Fibroblast of skin of right quadriceps (primary cell): Measurements from ENCODE around the gene MFAP5.
"Not testable (repeated sequence)": the region's sequence is repeated elsewhere in the genome, so short reads cannot be mapped to it uniquely, and the experiment has no call there.

ENCODE experiments used
- DNase-seq: peaks from one replicate; pipeline ENCODE4 v3.0.0-alpha.2; 2013

The MFAP5 gene

DNA sequence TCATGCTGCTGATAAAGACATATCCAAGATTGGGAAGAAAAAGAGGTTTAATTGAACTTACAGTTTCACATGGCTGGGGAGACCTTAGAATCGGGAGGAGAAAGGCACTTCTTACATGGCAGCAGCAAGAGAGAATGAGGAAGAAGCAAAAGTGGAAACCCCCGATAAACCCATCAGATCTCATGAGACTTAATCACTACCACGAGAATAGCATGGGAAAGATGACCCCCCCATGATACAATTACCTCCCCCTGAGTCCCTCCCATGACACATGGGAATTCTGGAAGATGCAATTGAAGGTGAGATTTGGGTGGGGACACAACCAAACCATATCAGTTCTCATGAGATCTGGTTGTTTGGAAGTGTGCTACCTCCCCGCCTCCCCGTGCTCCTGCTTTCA, 9.8 kb upstream of the MFAP5 start:
- no peak for DNase-seq

DNA sequence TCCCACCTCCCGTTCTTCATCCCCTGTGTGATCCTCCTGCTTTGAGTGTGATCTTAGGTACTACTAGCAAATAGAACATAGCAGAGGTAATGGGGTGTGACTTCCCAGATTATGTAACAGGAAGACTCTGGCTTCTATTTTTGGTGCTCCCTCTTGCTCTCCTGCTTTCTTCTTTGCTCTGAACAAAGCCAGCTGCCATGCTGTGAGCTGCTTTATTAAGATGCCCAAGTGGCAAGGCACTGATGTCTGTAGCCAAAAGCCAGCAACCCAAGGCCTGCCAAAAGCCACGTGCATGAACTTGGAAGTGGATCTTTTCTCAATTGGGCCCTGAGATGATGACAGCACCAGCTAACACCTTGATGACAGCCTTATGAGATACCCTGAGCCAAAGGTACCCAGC, 5.8 kb upstream of the MFAP5 start:
- no peak for DNase-seq

DNA sequence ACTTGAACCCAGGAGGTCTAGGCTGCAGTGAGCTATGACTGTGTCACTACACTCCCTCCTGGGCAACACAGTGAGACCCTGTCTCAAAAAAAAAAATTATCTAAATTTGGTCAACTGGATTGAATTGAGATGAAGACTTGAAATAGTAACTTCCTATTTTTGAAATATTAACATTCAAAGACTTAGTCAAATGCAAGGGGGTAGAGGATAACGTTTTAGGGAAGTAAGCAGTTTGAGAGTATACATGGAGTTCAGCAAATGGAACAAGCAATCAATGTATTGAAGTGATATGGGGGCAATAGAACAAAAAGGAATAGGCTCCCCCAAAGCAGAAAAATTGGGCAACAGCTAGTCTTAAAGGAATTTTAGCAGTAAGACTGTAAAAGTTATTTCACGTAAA, 4.6 kb upstream of the MFAP5 start:
- DNase-seq, result no peak

DNA sequence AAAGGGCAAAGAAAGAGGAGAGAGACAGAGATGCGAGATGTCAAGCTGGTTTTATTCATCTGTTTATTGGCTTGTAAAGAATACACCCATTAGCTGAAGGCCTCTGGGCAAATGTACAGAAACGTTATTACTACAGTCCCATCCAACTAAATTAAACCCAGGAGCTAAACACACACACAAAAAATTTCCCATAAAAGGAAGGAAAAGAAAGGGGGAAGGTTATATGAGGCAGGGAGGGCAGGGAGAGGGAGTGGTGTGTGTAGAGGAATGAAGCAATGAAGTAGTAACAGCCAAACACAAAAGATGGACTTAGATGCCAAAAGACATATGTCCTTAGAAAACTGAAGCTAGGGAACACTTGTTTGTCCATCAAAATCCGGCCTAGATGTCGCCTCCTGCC, 3.1 kb upstream of the MFAP5 start:
- peak; percentile 58 for DNase-seq

DNA sequence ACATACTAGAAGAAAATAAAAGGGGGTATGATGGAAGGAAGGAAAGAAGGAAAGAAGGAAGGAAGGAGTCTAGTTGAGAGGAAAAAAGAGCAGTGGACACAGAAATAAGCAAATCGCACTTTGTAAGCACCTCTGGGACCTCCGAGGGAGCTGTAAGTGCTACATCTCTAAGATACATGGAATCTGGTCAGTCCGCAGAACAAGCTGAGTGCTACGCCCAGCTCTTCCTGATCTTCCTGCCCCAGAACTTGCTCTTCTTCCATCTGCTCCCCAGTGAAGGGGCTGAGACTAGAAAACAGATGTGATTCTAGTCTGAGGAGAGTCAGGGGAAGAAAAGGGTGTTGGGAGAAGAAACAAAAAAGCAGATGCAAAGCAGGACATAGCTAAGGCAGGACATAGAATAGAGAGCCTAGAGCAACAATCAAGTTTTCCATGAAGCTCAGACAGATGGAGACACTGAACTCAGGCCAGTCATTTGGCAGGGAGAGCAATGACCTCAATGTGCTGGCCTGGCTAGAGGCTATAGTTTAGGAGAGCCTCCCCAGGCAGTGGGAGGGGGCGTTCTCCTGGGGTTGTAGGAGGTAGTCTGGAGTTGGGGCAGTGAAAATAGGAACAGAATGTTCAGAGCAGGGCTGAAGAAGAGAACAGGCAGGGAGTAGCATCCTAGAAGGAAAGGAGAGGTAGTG, 1.7 kb upstream of the MFAP5 start:
- no peak for DNase-seq

DNA sequence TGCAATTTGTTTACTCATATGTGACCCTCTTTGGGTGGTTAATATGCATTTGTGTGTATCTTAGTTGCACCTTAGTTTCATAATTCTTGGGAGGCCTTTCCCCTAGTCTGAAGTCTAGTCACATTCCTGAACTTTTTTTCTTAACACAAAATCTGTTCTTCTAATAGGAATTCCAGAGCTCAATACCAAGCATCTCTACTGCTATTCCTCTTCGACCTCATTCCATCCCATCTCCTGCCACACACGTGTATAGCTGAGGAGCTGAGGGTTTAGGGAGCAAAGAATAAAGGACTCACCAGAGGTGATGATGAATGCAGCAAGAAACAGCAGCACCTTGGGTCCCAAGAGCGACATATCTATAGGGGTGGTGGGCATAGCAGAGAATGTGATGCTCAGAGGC, 875 bp downstream of the MFAP5 start:
- DNase-seq, result no peak

DNA sequence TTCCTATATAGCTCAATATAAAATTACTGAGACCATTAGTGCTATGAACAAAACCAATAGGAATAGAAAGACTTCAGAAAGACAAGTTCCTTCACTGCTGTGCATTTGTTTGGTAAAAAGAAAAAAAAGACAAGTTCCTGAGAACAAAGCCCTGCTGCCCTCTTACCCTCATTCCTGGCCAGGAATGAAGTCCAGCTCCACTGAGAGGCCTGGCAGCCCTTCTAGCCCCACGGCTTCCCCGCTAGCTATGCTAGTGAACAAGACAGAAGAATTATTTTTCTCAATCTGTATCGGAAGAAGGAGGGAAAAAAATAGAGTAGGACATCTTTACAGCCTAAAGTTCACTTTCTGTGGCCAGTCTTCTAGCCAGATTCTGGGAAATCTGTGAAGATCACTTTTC, 1.6 kb downstream of the MFAP5 start:
- DNase-seq, result no peak

DNA sequence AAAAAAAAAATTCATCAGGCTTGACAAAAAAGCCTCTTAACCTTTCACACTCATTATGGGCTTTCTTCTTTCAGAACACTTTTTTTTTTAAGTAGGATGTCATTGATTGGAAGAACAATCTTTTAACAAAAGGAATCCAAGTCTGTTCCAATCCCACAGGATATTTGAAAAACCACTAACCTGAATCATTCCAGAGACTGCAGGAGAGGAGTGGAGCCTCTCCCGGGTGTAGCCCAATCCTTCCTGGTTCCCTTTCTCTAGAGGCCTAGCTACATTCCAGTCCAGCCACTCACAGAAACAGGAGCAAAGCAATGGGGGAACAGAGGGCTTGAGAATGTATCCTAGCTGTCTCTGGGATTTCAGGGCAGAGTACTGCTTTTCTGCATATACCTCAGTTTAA, 4.3 kb downstream of the MFAP5 start:
- peak; percentile 93 for DNase-seq

DNA sequence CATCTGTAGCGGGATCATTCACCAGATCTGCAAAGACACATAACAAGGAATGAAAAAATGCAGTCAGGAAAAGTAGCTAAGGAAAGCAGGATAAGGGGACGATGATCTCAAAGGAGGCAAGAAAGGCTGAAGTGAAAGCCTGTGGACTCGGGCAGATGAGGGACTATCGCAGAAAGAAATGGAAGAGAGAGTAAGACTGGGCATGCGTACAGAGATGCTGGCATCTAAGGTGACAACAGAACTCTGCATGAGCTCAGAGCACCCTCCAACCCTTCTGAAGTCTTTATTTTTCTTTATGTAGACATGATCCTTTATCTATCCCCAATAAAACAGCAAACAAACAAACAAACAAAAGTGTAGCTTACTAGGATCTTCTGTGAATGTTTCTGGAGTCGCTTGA, 7.2 kb downstream of the MFAP5 start:
- no peak for DNase-seq

DNA sequence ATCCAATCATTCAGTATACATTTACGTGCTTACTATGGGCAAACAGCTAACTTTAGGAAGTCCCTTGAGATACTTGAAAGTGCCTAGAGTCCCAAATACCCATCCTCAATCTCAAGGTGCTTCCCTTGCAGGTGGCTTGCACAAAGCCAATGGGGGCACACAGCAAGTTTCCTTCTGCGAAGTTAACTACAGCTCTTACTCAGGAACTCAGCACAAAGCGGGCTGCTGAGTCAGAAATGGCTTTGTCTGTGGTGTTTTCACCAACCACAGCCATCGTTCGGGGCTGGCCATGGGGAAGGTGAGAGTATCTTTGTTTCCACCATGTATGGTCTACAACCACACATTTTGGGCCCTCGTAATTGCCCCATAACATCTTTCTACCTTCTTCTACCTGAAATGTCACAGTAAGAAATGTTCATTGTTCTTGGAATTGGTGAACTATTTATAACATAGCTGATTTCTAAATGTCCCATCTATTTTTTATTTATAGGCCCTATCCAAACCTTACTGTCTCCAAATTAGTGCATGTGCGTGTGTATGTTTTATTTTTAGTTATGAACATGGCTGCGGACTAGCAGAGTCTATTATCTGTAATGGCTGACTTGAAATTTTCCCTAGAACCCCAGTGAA, 13.9 kb downstream of the MFAP5 start:
- DNase-seq, result no peak

DNA sequence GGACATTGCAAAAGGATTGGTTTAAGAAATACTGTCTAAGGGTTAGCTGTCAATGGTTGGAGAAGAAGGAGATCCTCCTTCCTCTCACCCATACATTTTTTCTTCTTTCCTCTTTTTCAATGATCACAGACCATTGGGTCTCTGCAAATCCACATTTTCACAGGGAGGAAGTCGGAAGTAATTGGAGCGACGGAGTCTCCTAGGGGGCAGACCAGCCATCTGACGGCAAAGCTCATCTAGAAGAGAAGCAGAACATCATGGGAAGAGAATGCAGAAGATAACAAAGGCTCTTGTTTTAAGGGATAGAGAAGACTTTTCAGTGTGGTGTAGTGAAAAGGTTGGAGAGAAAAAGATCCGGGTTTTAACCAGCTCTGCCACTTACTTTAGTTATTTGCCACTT, 14.7 kb downstream of the MFAP5 start:
- no peak for DNase-seq

DNA sequence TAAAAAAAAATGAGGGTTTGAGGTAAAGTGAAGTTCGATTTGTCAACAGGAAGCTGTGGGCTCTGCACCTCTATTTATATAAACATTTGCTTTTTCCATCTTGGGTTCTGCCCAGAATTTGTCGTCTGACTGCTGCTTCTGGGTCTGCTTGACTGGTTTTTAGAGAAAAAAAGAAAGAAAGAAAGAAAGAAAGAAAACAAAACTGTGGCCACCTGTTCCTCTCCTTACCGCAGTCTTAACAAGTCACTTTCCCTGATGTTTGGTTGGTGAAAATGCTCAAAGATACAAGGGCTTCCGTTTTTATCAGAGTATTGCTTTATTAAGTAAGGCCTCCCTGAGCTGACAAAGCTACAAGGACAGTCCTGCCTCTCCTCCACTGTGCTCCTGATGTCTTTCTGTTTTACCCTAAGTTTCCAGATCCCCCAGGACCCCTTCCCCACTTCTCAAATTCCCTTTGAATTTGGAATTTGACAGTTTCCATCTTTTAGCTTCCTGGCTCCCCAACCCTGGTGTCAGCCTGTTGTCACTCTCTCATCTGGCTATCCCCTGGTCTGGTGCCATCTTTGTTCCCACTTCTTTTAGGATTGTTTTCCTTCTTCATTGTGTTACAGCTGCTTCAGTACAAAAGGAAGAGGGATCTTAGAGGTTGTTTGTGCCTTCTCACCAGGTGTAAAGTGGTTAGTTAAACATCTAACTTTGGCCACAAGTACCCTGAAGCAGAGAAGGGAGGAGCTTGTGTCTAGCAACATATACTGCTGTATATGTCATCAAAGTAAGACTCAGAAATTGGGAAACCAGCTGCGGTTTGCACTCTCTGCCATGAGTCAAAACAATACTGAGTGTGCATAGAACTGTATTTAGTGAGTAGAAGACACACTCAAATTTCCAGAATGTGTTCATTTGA, 18.0 kb downstream of the MFAP5 start:
- no peak for DNase-seq

DNA sequence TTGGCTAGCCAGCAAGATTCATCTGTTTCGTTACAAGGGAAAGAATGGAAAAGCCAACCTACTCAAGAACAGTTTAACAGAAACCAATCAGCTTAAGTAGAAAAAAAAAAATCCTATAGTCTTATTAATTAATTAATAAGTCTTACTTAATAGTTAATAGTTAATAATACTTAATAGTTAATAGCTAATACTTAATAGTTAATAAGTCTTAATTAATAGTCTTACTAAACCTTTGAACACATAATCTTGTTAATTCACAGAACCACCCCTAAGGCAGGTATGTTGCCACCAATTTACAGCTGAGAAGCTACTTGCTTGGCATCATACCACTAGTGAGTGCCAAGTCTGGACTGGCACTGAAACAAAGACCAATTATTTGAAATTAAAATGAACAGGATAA, 19.9 kb downstream of the MFAP5 start:
- DNase-seq, result no peak

DNA sequence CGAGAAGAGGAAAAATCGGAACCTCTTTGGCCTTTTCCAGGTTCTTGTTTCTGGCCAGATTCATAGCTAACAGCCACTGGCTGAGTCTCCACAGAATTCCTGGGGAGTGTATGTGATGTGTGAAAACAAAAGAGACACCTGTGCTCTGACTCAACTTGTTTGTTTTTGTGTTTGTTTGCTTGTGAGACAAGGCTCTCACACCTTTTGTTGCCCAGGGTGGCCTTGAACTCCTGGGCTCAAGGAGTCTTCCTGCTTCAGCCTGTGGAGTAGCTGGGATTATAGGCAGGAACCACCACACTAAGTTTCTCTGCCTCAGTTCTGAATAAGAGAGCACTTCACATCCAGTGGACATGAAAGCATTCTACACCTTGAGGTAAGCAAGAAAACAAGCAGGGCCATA, 22.7 kb downstream of the MFAP5 start:
- no peak for DNase-seq

DNA sequence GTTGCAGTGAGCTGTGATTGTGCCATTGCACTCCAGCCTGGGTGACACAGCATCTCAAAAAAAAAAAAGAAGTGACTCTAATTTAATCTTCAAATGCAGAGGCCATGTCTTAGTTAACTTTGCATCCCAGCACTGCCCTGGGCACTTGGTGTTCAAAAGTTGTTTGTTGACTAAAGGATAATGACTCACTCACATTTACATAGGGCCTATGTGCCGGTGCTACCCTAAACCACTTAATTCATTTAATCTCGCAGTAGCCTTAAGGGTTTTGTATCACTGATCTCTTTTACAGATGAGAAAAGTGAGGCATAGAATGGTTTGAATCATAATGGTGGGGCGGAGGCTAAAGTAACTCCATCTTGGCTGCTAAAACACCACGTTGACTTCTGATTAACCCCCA, 23.7 kb downstream of the MFAP5 start:
- DNase-seq, result no peak

DNA sequence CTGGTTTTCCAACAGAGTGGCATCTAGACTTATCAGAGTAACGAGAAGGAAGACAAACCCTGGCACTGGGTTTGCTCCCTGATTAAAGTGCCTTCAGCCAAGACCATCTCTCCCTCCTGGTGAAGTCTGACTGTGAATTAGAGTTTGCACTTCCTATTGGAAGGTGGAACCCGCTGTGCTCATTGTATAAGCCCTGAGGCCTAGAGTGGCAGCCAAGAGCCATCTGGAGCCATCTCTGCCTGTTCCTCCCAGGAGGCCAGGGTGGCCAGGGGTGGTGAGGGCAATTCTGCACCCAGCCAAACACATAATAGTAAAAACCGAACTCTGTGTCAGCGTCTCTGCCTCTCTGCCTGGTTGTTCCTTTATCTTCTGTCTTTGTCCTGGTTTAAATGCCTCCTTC, 25.0 kb downstream of the MFAP5 start:
- DNase-seq, result no peak

DNA sequence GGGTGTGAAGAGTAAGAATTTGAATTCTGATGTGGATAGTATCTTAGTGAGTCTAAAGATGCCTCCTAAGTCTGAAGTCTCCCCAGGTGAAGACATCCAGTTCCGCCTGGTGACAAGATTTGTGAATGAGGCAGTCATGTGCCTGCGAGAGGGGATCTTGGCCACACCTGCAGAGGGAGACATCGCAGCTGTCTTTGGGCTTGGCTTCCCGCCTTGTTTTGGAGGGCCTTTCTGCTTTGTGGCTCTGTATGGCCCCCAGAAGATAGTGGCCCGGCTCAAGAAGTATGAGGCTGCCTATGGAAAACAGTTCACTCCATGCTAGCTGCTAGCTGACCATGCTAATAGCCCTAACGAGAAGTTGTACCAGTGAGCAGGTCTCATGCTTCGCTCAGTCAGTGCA, 25.4 kb downstream of the MFAP5 start:
- no peak for DNase-seq

DNA sequence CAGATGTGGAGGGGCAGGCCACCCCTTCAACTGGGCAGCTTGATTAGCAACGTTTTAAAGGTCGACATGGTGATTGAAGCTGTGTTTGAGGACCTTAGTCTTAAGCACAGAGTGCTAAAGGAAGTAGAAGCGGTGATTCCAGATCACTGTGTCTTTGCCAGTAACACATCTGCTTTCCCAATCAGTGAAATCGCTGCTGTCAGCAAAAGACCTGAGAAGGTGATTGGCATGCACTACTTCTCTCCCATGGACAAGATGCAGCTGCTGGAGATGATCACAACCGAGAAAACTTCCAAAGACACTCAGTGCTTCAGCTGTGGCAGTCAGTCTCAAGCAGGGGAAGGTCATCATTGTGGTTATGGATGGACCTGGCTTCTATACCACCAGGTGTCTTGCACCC, 26.0 kb downstream of the MFAP5 start:
- DNase-seq, result no peak

DNA sequence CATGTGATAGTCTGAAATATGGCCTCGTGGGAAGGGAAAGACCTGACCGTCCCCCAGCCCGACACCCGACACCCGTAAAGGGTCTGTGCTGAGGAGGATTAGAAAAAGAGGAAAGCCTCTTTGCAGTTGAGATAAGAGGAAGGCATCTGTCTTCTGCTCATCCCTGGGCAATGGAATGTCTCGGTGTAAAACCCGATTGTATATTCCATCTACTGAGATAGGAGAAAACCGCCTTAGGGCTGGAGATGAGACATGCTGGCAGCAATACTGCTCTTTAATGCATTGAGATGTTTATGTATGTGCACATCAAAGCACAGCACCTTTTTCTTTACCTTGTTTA, 26.6 kb downstream of the MFAP5 start:
- not testable (repeated sequence) for DNase-seq

DNA sequence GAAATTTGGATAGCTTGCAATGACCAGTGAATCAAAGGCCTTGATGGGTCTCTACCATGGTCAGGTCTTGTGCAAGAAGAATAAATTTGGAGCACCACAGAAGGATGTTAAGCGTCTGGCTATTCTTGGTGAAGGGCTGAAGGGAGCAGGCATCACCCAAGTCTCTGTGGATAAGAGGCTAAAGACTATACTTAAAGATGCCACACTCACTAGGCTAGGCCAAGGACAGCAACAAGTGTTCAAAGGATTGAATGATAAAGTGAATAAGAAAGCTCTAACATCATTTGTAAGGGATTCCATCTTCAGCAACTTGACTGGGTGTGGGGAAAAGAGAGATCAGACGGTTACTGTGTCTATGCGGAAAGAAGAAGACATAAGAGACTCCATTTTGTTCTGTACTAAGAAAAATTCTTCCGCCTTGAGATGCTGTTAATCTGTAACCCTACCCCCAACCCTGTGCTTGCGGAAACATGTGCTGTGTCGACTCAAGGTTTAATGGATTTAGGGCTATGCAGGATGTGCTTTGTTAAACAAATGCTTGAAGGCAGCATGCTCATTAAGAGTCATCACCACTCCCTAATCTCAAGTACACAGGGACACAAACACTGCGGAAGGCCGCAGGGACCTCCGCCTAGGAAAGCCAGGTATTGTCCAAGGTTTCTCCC, 27.2 kb downstream of the MFAP5 start:
- not testable (repeated sequence) for DNase-seq

DNA sequence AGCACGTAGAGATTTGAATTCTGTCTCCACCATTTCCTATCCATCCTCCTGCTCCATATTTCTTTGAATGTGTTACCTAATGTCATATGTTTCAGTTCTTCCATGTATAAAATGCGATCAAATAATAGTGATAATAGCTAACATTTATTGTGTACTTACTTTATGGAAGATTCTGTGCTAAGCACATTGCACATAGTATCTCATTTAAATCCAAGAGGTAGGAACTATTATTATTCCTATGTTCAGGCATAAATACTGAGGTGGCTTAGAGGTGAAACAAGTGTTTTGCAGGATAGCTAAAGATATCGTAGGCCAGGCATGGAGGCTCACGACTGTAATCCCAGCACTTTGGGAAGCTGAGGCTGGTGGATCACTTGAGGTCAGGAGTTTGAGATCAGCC, 32.5 kb downstream of the MFAP5 start:
- DNase-seq, result no peak

DNA sequence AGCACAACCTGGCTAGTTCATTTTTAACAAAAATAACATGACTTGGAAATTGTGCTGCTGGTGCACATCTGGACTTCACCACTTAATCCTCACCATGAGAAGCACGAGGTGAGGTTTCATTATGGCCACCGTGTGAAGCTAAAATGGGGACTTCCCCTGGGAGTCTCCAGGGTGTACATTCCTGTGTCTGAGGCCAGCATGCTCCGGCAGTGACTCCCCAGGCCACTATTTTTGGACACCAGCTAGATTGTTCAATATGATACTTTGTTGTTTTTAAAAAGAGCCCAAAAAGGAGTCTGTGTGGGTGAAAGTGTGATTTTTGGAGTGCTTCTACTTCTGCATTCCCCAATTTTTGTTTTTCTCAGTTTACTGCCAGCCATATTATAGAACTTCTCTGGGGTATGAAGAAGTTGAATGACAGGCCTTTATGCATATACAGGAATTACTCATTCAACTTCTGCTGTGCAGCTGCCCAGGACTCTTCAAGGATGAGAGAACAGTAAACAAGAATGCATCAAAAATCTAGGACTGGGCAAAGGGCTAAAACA, 33.1 kb downstream of the MFAP5 start:
- peak; percentile 17 for DNase-seq

DNA sequence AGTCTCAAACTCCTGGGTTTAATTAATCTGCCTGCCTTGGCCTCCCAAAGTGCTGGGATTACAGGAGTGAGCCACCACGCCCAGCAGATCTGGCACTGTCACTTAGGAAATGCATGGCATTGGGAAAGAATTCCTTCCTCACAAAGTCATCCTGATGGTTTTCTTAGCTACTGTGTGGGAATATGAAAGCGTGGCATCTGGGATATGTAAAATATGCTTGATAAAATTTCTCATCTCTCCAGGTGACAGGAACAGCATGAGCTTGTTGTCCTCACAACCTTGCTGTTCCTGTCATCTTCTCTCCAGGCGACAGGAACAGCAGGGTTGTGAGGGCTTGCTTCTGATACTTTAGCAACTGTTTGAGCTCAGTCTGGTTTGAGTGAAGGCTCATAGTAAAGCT, 33.9 kb downstream of the MFAP5 start:
- DNase-seq, result no peak
